Chondrocyte (in vitro differentiated cells): ENCODE results near the gene ACVR1B. TPM values are rescaled to one million over a fixed set of nuclear protein-coding genes. Genes with fewer than 3 reads are reported as not detected.

ENCODE experiments used
- DNase-seq: peaks from one replicate; pipeline ENCODE4 v3.0.0; 2021; ENCODE audit warnings: mixed read lengths, low spot score
- H3K27ac Mint-ChIP-seq: one replicate; pipeline ENCODE4 v1.8.0; 2021; ENCODE audit warnings: mild to moderate bottlenecking, moderate library complexity, mixed read lengths; ENCODE audit not compliant: unreplicated experiment
- H3K27me3 Mint-ChIP-seq: 2 replicates; pipeline ENCODE4 v1.8.0; 2021; ENCODE audit warnings: low read depth, mixed read lengths
- H3K36me3 Mint-ChIP-seq: 2 replicates; pipeline ENCODE4 v1.8.0; 2021; ENCODE audit warnings: low read depth, mixed read lengths
- H3K4me1 Mint-ChIP-seq: 2 replicates; pipeline ENCODE4 v1.8.0; 2021; ENCODE audit warnings: low read depth, mild to moderate bottlenecking, mixed read lengths
- H3K4me3 Mint-ChIP-seq: one replicate; pipeline ENCODE4 v1.8.0; 2021; ENCODE audit warnings: mild to moderate bottlenecking, moderate library complexity, mixed read lengths; ENCODE audit not compliant: unreplicated experiment
- H3K9me3 Mint-ChIP-seq: 2 replicates; pipeline ENCODE4 v1.8.0; 2021; ENCODE audit warnings: low read depth, mixed read lengths
- CTCF ChIP-seq: fragments of 200-600 bp; sonication (generic); IDR thresholded peaks from 2 replicates; pipeline ENCODE4 v1.5.0; 2021; ENCODE audit warnings: antibody characterized with exemption, mild to moderate bottlenecking, moderate library complexity
- total RNA-seq: library from RNA; stranded (reverse); gene quantifications from 3 replicates; pipeline ENCODE4 v1.2.1, GENCODE V29; 2021

ACVR1B gene
- total RNA-seq, 1 donor from 2014 or later: 10.6 TPM

- Mint-ChIP-seq H3K4me1 (peaks cover 35% of the 10 kb centered on the region), H3K36me3 (no peaks in the 10 kb centered on the region), H3K27me3 (no peaks in the 10 kb centered on the region), H3K9me3 (no peaks in the 10 kb centered on the region), H3K4me3 (no peak overlapping the region), H3K27ac (peak overlapping the region; percentile 83)
- no peak for DNase-seq
- no peak for TF ChIP-seq CTCF
These were observed 57.7 kb downstream of the ACVR1B start for GRCh38 chr12:52009081-52009751.

GRCh38 chr12:52010152-52010622 is 58.7 kb downstream of the ACVR1B start:
- no peaks in the 10 kb centered on the region for H3K27me3 Mint-ChIP-seq
- H3K4me3 Mint-ChIP-seq: peak overlapping the region; percentile 40
- no peaks in the 10 kb centered on the region for H3K36me3 Mint-ChIP-seq
- peak overlapping the region; percentile 83 for H3K27ac Mint-ChIP-seq
- DNase-seq: no peak
- H3K9me3 Mint-ChIP-seq: no peaks in the 10 kb centered on the region
- no peak for TF ChIP-seq CTCF
- H3K4me1 Mint-ChIP-seq: peaks cover 35% of the 10 kb centered on the region

- H3K27me3 Mint-ChIP-seq: no peaks in the 10 kb centered on the region
- H3K9me3 Mint-ChIP-seq: no peaks in the 10 kb centered on the region
- peak overlapping the region; percentile 40 for H3K4me3 Mint-ChIP-seq
- H3K4me1 Mint-ChIP-seq: peaks cover 35% of the 10 kb centered on the region
- no peak for DNase-seq
- H3K36me3 Mint-ChIP-seq: no peaks in the 10 kb centered on the region
- H3K27ac Mint-ChIP-seq: peak overlapping the region; percentile 57
- TF ChIP-seq CTCF: no peak
These were observed 59.4 kb downstream of the ACVR1B start for GRCh38 chr12:52010692-52011601.

- no peaks in the 10 kb centered on the region for H3K36me3 Mint-ChIP-seq
- H3K4me3 Mint-ChIP-seq: no peak overlapping the region
- TF ChIP-seq CTCF: no peak
- H3K27ac Mint-ChIP-seq: no peak overlapping the region
- no peaks in the 10 kb centered on the region for H3K27me3 Mint-ChIP-seq
- no peaks in the 10 kb centered on the region for H3K9me3 Mint-ChIP-seq
- H3K4me1 Mint-ChIP-seq: peaks cover 32% of the 10 kb centered on the region
- DNase-seq: no peak
These were observed 60.2 kb downstream of the ACVR1B start for GRCh38 chr12:52011602-52012214.
